GM19023 (cell line): ENCODE measurements around the gene MBTPS2.

Experiments used
- ATAC-seq: cut with Tn5 transposase; IDR thresholded peaks from one replicate; pipeline ENCODE4 v1.9.1; 2021; ENCODE audit warnings: mild to moderate bottlenecking, moderate library complexity; ENCODE audit not compliant: unreplicated experiment

MBTPS2 gene

GRCh38 chrX:21932292-21933002, 93.0 kb downstream of the MBTPS2 start:
- ATAC-seq: no peak

GRCh38 chrX:21933077-21933476, 93.7 kb downstream of the MBTPS2 start:
- ATAC-seq: no peak

- no peak for ATAC-seq
Measured at GRCh38 chrX:21934414-21934813, 95.0 kb downstream of the MBTPS2 start.
